SU-DHL-6 (cell line): ENCODE data around the gene RABL2B.

Experiments
- EZH2phosphoT487 ChIP-seq: fragments of 200-600 bp; sonication (generic), shearing (Covaris generic); conservative IDR thresholded peaks from 2 replicates; pipeline ENCODE4 v1.6.1; 2018; ENCODE audit warnings: mild to moderate bottlenecking, antibody characterized with exemption, low read length, moderate library complexity, mixed read lengths
- TF ChIP-seq, protein P1 (sequence below): fragments of 200-600 bp; sonication (generic); IDR thresholded peaks from one replicate; pipeline ENCODE4 v1.5.1; 2017; ENCODE audit warnings: antibody characterized with exemption, mild to moderate bottlenecking, low read length, moderate library complexity; ENCODE audit not compliant: insufficient read depth, poor library complexity, severe bottlenecking

DNA sequence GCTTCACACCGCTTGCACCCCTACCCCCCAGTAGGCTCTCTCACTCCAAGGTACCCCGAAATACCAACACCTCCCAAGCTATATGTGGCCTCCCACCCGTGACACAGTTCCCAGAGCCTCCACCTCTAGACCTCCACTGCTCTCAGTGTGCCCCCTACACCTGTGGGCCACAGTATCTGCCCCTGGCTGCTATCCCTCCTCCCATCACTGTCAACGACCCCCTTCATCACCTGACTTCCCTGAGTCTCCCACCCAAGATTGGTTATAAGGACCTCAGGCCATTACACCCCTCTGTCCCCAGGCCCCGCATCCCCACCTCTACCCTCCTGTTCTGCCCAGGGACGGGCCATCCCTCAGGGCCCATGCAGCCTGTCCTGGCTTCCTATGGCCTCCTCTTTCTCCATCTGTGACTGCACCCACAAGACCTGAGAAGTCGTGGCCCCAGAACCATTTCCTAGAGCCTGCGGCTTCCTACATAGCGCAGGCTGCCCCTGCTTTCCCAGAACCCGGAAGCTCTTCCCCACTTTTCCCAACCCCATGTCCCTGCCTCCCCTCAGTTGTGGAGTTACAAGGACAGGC lies 44.7 kb downstream of the RABL2B start:
- TF ChIP-seq, protein P1, sequence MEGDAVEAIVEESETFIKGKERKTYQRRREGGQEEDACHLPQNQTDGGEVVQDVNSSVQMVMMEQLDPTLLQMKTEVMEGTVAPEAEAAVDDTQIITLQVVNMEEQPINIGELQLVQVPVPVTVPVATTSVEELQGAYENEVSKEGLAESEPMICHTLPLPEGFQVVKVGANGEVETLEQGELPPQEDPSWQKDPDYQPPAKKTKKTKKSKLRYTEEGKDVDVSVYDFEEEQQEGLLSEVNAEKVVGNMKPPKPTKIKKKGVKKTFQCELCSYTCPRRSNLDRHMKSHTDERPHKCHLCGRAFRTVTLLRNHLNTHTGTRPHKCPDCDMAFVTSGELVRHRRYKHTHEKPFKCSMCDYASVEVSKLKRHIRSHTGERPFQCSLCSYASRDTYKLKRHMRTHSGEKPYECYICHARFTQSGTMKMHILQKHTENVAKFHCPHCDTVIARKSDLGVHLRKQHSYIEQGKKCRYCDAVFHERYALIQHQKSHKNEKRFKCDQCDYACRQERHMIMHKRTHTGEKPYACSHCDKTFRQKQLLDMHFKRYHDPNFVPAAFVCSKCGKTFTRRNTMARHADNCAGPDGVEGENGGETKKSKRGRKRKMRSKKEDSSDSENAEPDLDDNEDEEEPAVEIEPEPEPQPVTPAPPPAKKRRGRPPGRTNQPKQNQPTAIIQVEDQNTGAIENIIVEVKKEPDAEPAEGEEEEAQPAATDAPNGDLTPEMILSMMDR, result no peak
- TF ChIP-seq EZH2phosphoT487, result no peak
